CD4-positive, alpha-beta T cell (primary cell): Measurements from ENCODE around the gene MED13. TPM values are rescaled to one million over a fixed set of nuclear protein-coding genes. Genes with fewer than 3 reads are reported as not detected.

Source experiments
- ATAC-seq: fragments of 200-7000 bp; cut with Tn5 transposase; one replicate; pipeline ENCODE4 v1.10.0; 2022; ENCODE audit warnings: mild to moderate bottlenecking; ENCODE audit not compliant: poor library complexity
- CTCF ChIA-PET: fragments of 350-600 bp; sonication (Branson Sonifier 250); formaldehyde crosslinking; loops from one replicate; lab custom pipeline; 2021; ENCODE audit warnings: antibody characterized with exemption, inconsistent platforms; lab: Charles Lee
- POLR2A ChIA-PET: fragments of 350-600 bp; sonication (Branson Sonifier 250); formaldehyde crosslinking; loops from one replicate; lab custom pipeline; 2021; ENCODE audit warnings: antibody characterized with exemption, inconsistent platforms; lab: Charles Lee
- DNase-seq, 14 experiments: peaks; one replicate each; pipeline ENCODE4 v3.0.0-alpha.2; 2013 to 2020; ENCODE audit warnings: mixed read lengths in 2 of 14
- H3K27ac ChIP-seq, 2 donors: one replicate each; pipeline versions ENCODE4 v1.5.1 to v1.7.0; 2013; ENCODE audit warnings: low read length in 2 of 2, low read depth in 1 of 2, mild to moderate bottlenecking in 1 of 2
- H3K27me3 ChIP-seq, 2 experiments: 1 replicate in 1 of 2; 2 replicates in 1 of 2; pipeline versions ENCODE4 v1.6.1 to v1.7.0; 2013; ENCODE audit warnings: low read length in 2 of 2, control low read depth in 1 of 2, mild to moderate bottlenecking in 1 of 2, moderate library complexity in 1 of 2; ENCODE audit not compliant: insufficient read depth in 2 of 2, control insufficient read depth in 1 of 2
- H3K36me3 ChIP-seq: one replicate; pipeline ENCODE4 v1.6.1; 2013; ENCODE audit warnings: low read length, control low read depth; ENCODE audit not compliant: insufficient read depth
- H3K4me1 ChIP-seq: one replicate; pipeline ENCODE4 v1.6.1; 2013; ENCODE audit warnings: low read length, control low read depth; ENCODE audit not compliant: insufficient read depth
- H3K4me3 ChIP-seq: one replicate; pipeline ENCODE4 v1.5.1; 2013; ENCODE audit warnings: mild to moderate bottlenecking, low read length, moderate library complexity
- H3K9me3 ChIP-seq, 2 experiments: 1 replicate in 1 of 2; 2 replicates in 1 of 2; pipeline versions ENCODE4 v1.6.1 to v1.7.0; 2013; ENCODE audit warnings: low read length in 2 of 2, mild to moderate bottlenecking in 2 of 2, control low read depth in 1 of 2, moderate library complexity in 1 of 2; ENCODE audit not compliant: control insufficient read depth in 1 of 2, insufficient read depth in 1 of 2
- H3K27ac Mint-ChIP-seq: one replicate; pipeline ENCODE4 v1.8.0; 2020; ENCODE audit warnings: mixed read lengths
- H3K27me3 Mint-ChIP-seq: one replicate; pipeline ENCODE4 v1.8.0; 2021; ENCODE audit warnings: mixed read lengths
- H3K36me3 Mint-ChIP-seq: one replicate; pipeline ENCODE4 v1.8.0; 2021; ENCODE audit warnings: low read depth, mixed read lengths
- H3K4me1 Mint-ChIP-seq: one replicate; pipeline ENCODE4 v1.8.0; 2021; ENCODE audit warnings: low read depth, mixed read lengths
- H3K4me3 Mint-ChIP-seq: one replicate; pipeline ENCODE4 v1.8.0; 2020; ENCODE audit warnings: mild to moderate bottlenecking, mixed read lengths
- H3K9me3 Mint-ChIP-seq: one replicate; pipeline ENCODE4 v1.8.0; 2020; ENCODE audit warnings: mixed read lengths
- intact Hi-C, 2 experiments: fragments of 100-400 bp; cut with DNase I in 1 of 2; cut with micrococcal nuclease in 1 of 2; formaldehyde crosslinking; loops; one replicate each; pipeline versions ENCODE4 v1.15.1 to v1.9.0; 2023 to 2025; cut with DNase I, micrococcal nuclease
- total RNA-seq, 174 experiments: library from RNA in 2 of 174; stranded (reverse) in 2 of 174; gene quantifications; one replicate each; pipeline ENCODE4 v1.2.3 and lab custom pipeline; 2021 to 2026
- TF ChIP-seq, protein P1 (sequence below): fragments of 200-600 bp; IDR thresholded peaks from one replicate; pipeline ENCODE4 v1.8.0; 2022; ENCODE audit warnings: antibody characterized with exemption, mild to moderate bottlenecking

Gene MED13
- total RNA-seq, 2 experiments from 2014 or later = 75.7 to 85.8 TPM

DNA sequence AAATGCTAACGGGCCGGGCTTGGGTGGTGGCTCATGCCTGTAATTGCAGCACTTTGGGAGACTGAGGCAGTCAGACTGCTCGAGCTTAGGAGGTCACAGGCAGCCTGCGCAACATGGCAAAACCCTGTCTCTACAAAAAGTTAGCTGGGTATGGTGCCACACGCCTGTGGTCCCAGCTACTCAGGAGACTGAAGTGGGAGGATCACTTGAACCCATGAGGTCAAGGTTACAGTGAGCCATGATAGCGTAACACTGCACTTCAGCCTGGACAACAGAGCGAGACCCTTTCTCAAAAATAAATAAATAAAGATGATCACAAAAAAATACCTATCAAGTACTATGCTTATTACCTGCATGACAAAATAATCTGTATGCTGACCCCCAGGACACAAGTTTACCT, 91.0 kb downstream of the MED13 start:
- POLR2A ChIA-PET = no interaction called here

DNA sequence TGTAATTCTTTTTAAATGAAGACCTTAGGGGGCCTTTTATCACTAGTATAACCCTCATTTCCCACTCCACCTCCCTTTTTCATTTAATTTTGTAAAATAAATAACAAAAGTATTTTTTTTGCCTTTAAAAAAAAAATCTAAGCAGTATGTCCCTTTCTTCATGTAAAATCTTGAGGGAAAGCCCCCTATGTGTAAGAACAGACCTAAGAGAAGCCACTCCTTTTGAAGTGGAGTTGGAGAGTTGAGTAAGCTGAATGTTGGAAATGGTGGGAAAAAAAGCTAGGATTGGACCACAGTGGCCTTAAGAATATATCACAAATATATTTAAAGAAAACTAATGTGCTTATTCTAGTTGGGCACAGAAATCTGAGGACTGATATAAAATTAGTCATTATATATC, 92.8 kb downstream of the MED13 start:
- Histone ChIP-seq H3K9me3 (no peaks in the 10 kb centered on the region), H3K27ac (no peak overlapping the region), H3K4me1 (no peaks in the 10 kb centered on the region), H3K4me3 (no peak overlapping the region), H3K36me3 (peaks cover 58% of the 10 kb centered on the region), H3K27me3 (no peaks in the 10 kb centered on the region)
- Mint-ChIP-seq H3K36me3 (peaks cover 63% of the 10 kb centered on the region), H3K27me3 (no peaks in the 10 kb centered on the region), H3K27ac (no peak overlapping the region), H3K9me3 (no peaks in the 10 kb centered on the region), H3K4me1 (peaks cover 13% of the 10 kb centered on the region), H3K4me3 (no peak overlapping the region)
- POLR2A ChIA-PET = no interaction called here
- TF ChIP-seq, protein P1, sequence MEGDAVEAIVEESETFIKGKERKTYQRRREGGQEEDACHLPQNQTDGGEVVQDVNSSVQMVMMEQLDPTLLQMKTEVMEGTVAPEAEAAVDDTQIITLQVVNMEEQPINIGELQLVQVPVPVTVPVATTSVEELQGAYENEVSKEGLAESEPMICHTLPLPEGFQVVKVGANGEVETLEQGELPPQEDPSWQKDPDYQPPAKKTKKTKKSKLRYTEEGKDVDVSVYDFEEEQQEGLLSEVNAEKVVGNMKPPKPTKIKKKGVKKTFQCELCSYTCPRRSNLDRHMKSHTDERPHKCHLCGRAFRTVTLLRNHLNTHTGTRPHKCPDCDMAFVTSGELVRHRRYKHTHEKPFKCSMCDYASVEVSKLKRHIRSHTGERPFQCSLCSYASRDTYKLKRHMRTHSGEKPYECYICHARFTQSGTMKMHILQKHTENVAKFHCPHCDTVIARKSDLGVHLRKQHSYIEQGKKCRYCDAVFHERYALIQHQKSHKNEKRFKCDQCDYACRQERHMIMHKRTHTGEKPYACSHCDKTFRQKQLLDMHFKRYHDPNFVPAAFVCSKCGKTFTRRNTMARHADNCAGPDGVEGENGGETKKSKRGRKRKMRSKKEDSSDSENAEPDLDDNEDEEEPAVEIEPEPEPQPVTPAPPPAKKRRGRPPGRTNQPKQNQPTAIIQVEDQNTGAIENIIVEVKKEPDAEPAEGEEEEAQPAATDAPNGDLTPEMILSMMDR = no peak
- DNase-seq = no peak
- ATAC-seq = no peak
- intact Hi-C loops = no loop called here
- CTCF ChIA-PET = no interaction called here

More for the DNA sequence above, 91.0 kb downstream of the MED13 start:
- Histone ChIP-seq H3K4me3 (no peak overlapping the region), H3K9me3 (no peaks in the 10 kb centered on the region), H3K36me3 (peaks cover 56% of the 10 kb centered on the region), H3K27me3 (no peaks in the 10 kb centered on the region), H3K27ac (no peak overlapping the region), H3K4me1 (no peaks in the 10 kb centered on the region)
- no peak for ATAC-seq
- TF ChIP-seq, protein P1 = no peak
- no peaks in the 10 kb centered on the region for H3K27me3 Mint-ChIP-seq
- no peaks in the 10 kb centered on the region for H3K9me3 Mint-ChIP-seq
- intact Hi-C loops = no loop called here
- peaks cover 74% of the 10 kb centered on the region for H3K36me3 Mint-ChIP-seq
- peak overlapping the region; percentile 24 for H3K27ac Mint-ChIP-seq
- H3K4me1 Mint-ChIP-seq = peaks cover 16% of the 10 kb centered on the region
- H3K4me3 Mint-ChIP-seq = no peak overlapping the region
- no peak for DNase-seq
- CTCF ChIA-PET = no interaction called here

DNA sequence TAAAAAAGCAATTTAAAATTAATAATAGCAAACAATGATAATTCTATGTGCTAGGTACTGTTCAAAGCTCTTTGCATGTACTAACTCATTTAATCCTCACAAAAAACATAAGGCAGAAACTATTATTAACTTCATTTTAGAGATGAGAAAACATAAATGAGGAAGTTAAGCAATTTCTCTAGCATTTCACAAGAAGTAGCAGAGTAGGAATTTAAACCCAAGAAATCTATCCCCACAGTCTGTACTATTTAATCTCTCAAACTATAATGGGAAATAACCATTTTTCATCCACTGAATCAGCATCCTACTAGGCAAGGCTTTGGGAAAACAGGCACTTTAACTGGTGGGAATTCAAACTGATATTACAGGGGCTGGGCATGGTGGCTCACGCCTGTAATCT, 95.0 kb downstream of the MED13 start:
- Mint-ChIP-seq H3K4me3 (no peak overlapping the region), H3K36me3 (peaks cover 64% of the 10 kb centered on the region), H3K9me3 (no peaks in the 10 kb centered on the region), H3K27me3 (no peaks in the 10 kb centered on the region), H3K27ac (no peak overlapping the region), H3K4me1 (peaks cover 7% of the 10 kb centered on the region)
- intact Hi-C loops = no loop called here
- Histone ChIP-seq H3K9me3 (no peaks in the 10 kb centered on the region), H3K4me1 (no peaks in the 10 kb centered on the region), H3K27me3 (no peaks in the 10 kb centered on the region), H3K27ac (no peak overlapping the region), H3K36me3 (peaks cover 72% of the 10 kb centered on the region), H3K4me3 (no peak overlapping the region)
- TF ChIP-seq, protein P1 = no peak
- no peak for ATAC-seq
- ChIA-PET POLR2A (no interaction called here), CTCF (interaction anchor here (0.6 to 1.2 kb wide), 2 partner anchors 49 to 96 kb away, joined by 3 to 6 read pairs; no protein-coding TSS in a partner anchor)
- DNase-seq = no peak
